Right renal pelvis (tissue), 4 donors: ENCODE measurements around the gene PPARGC1A. TPM values are rescaled to one million over a fixed set of nuclear protein-coding genes. Genes with fewer than 3 reads are reported as not detected.

ENCODE experiments used
- DNase-seq, 4 donors: peaks; one replicate each; pipeline ENCODE4 v3.0.0-alpha.2; 2013; ENCODE audit warnings: low read depth in 4 of 4, low spot score in 3 of 4, missing footprints in 1 of 4
- polyA plus RNA-seq, 4 donors: library from polyadenylated mRNA; unstranded; fragments of 120-200 nt; gene quantifications; one replicate each; pipeline ENCODE4 v1.2.1, GENCODE V29; 2013; ENCODE audit not compliant: insufficient read length in 4 of 4

PPARGC1A gene
- polyA plus RNA-seq, 4 donors, result 25.0 to 35.5 (median 34.2) TPM

- DNase-seq, result no peak
Measured at GRCh38 chr4:23915459-23916132, 25.7 kb upstream of the PPARGC1A start.

- no peak for DNase-seq
Measured at GRCh38 chr4:23911675-23912455, 22.0 kb upstream of the PPARGC1A start.

GRCh38 chr4:23909671-23910070 lies 19.8 kb upstream of the PPARGC1A start:
- no peak for DNase-seq

GRCh38 chr4:23906839-23907238 lies 17.0 kb upstream of the PPARGC1A start:
- no peak for DNase-seq

- DNase-seq, result no peak
Measured at GRCh38 chr4:23904639-23905071, 14.8 kb upstream of the PPARGC1A start.

GRCh38 chr4:23903859-23904438 lies 14.1 kb upstream of the PPARGC1A start:
- no peak for DNase-seq

GRCh38 chr4:23902222-23902804 lies 12.5 kb upstream of the PPARGC1A start:
- DNase-seq, result no peak

GRCh38 chr4:23900636-23901035 lies 10.8 kb upstream of the PPARGC1A start:
- DNase-seq, result no peak

- DNase-seq, result no peak
Measured at GRCh38 chr4:23899565-23899964, 9.7 kb upstream of the PPARGC1A start.

GRCh38 chr4:23897564-23898109 lies 7.8 kb upstream of the PPARGC1A start:
- no peak for DNase-seq

GRCh38 chr4:23894021-23894420 lies 4.2 kb upstream of the PPARGC1A start:
- DNase-seq, result no peak

GRCh38 chr4:23891064-23891421 lies 1.2 kb upstream of the PPARGC1A start:
- no peak for DNase-seq

GRCh38 chr4:23890369-23891063 lies 669 bp upstream of the PPARGC1A start:
- no peak for DNase-seq

- DNase-seq, result no peak
Measured at GRCh38 chr4:23889391-23889790, 456 bp downstream of the PPARGC1A start.

- DNase-seq, result peak in 1 of 4 donors; percentile 23
Measured at GRCh38 chr4:23888421-23889319, 1.2 kb downstream of the PPARGC1A start.

GRCh38 chr4:23887989-23888388 lies 1.9 kb downstream of the PPARGC1A start:
- no peak for DNase-seq

- no peak for DNase-seq
Measured at GRCh38 chr4:23887173-23887572, 2.7 kb downstream of the PPARGC1A start.

- DNase-seq, result no peak
Measured at GRCh38 chr4:23885943-23886590, 3.8 kb downstream of the PPARGC1A start.

- DNase-seq, result no peak
Measured at GRCh38 chr4:23884741-23885140, 5.1 kb downstream of the PPARGC1A start.
